ENCODE results near the gene ZNF717.

- no peak for TF ChIP-seq POLR2A (IDR thresholded peaks at IDR 0.05)
- TF ChIP-seq, protein P1, sequence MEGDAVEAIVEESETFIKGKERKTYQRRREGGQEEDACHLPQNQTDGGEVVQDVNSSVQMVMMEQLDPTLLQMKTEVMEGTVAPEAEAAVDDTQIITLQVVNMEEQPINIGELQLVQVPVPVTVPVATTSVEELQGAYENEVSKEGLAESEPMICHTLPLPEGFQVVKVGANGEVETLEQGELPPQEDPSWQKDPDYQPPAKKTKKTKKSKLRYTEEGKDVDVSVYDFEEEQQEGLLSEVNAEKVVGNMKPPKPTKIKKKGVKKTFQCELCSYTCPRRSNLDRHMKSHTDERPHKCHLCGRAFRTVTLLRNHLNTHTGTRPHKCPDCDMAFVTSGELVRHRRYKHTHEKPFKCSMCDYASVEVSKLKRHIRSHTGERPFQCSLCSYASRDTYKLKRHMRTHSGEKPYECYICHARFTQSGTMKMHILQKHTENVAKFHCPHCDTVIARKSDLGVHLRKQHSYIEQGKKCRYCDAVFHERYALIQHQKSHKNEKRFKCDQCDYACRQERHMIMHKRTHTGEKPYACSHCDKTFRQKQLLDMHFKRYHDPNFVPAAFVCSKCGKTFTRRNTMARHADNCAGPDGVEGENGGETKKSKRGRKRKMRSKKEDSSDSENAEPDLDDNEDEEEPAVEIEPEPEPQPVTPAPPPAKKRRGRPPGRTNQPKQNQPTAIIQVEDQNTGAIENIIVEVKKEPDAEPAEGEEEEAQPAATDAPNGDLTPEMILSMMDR (IDR thresholded peaks at IDR 0.05), result no peak
These were observed 57.4 kb downstream of the ZNF717 start for GRCh38 chr3:75727985-75728384.
